Kidney (tissue), 14 donors: ENCODE measurements around the gene RCAN1. TPM values are rescaled to one million over a fixed set of nuclear protein-coding genes. Genes with fewer than 3 reads are reported as not detected.

Experiments used
- DNase-seq, 5 donors: peaks; one replicate each; pipeline ENCODE4 v3.0.0-alpha.2; 2013 to 2020
- FAIRE-seq: peaks from 2 replicates; lab custom pipeline; 2012; peaks lifted over from hg19 to GRCh38; lab: Jason Lieb, UNC
- H3K27ac ChIP-seq, 2 donors: one replicate each; pipeline ENCODE4 v1.7.0; 2013; ENCODE audit warnings: low read depth in 2 of 2, low read length in 2 of 2, inconsistent platforms in 1 of 2
- H3K27me3 ChIP-seq: one replicate; pipeline ENCODE4 v1.7.1; 2013; ENCODE audit warnings: low read length, inconsistent platforms; ENCODE audit not compliant: control insufficient read depth, insufficient read depth
- H3K36me3 ChIP-seq, 3 donors: one replicate each; pipeline versions ENCODE4 v1.7.0 to v1.7.1; 2013; ENCODE audit warnings: low read length in 3 of 3, control low read depth in 1 of 3, inconsistent platforms in 1 of 3; ENCODE audit not compliant: insufficient read depth in 3 of 3, control insufficient read depth in 2 of 3
- H3K4me1 ChIP-seq, 3 donors: one replicate each; pipeline versions ENCODE4 v1.7.0 to v1.7.1; 2013; ENCODE audit warnings: low read length in 3 of 3, inconsistent platforms in 1 of 3, low read depth in 1 of 3; ENCODE audit not compliant: control insufficient read depth in 2 of 3, insufficient read depth in 2 of 3
- H3K4me3 ChIP-seq, 3 donors: one replicate each; pipeline versions ENCODE4 v1.7.0 to v1.8.1; 2013; ENCODE audit warnings: low read length in 3 of 3, control low read depth in 1 of 3, inconsistent platforms in 1 of 3
- H3K9ac ChIP-seq, 3 donors: one replicate each; pipeline versions ENCODE4 v1.7.0 to v1.7.1; 2013; ENCODE audit warnings: low read length in 3 of 3, control low read depth in 1 of 3, inconsistent platforms in 1 of 3
- H3K9me3 ChIP-seq, 3 donors: one replicate each; pipeline versions ENCODE4 v1.7.0 to v1.7.1; 2013; ENCODE audit warnings: low read length in 3 of 3, control low read depth in 1 of 3, inconsistent platforms in 1 of 3; ENCODE audit not compliant: control insufficient read depth in 2 of 3, insufficient read depth in 1 of 3
- CTCF ChIP-seq: IDR thresholded peaks from 3 replicates; pipeline ENCODE4 v1.5.1; 2012; ENCODE audit warnings: mild to moderate bottlenecking, moderate library complexity, borderline replicate concordance; ENCODE audit not compliant: insufficient read depth; ENCODE audit errors: extremely low read depth
- intact Hi-C: fragments of 100-400 bp; cut with DNase I; formaldehyde crosslinking; loops from one replicate; pipeline ENCODE4 v1.11.1; 2022
- polyA plus RNA-seq: library from polyadenylated mRNA; stranded (reverse); fragments of 350-450 nt; fragmentation: Illumina TruSeq; extraction: RNeasy Lipid Tissue Mini Kit (QIAGEN cat#74804); gene quantifications from one replicate; pipeline ENCODE4 v1.2.3, GENCODE V29; 2014; ENCODE audit warnings: low read depth, low replicate concordance; ENCODE audit not compliant: insufficient read depth
- total RNA-seq: library from RNA; stranded (reverse); fragmentation: NEBNext Ultra II Directional; extraction: Animal tissue kit (Norgen Biotek cat#: 25700); gene quantifications from one replicate; pipeline ENCODE4 v1.2.1, GENCODE V29; 2021
- donor health status: control.
- donor health status: control.
- donor health status: control.
- donor health status: control.
- donor health status: control.
- donor health status: DM: yes; HTN: yes; CAD: no.
- donor health status: Normal renal cell carcinoma (clear cell type).

The RCAN1 gene
- total and polyA plus RNA-seq, 2 donors from 2014 or later: 31.3 to 55.3 TPM

GRCh38 chr21:34590520-34590919, 24.4 kb downstream of the RCAN1 start:
- Histone ChIP-seq H3K4me1 (peaks cover 0 to 27% (median 17%) of the 10 kb centered on the region in 3 donors), H3K36me3 (no peaks in the 10 kb centered on the region), H3K27ac (no peak overlapping the region), H3K9ac (no peak overlapping the region), H3K4me3 (no peak overlapping the region), H3K9me3 (no peaks in the 10 kb centered on the region), H3K27me3 (no peaks in the 10 kb centered on the region)
- intact Hi-C loops: no loop called here
- no peak for DNase-seq
- no peak for FAIRE-seq
- TF ChIP-seq CTCF: no peak

DNA sequence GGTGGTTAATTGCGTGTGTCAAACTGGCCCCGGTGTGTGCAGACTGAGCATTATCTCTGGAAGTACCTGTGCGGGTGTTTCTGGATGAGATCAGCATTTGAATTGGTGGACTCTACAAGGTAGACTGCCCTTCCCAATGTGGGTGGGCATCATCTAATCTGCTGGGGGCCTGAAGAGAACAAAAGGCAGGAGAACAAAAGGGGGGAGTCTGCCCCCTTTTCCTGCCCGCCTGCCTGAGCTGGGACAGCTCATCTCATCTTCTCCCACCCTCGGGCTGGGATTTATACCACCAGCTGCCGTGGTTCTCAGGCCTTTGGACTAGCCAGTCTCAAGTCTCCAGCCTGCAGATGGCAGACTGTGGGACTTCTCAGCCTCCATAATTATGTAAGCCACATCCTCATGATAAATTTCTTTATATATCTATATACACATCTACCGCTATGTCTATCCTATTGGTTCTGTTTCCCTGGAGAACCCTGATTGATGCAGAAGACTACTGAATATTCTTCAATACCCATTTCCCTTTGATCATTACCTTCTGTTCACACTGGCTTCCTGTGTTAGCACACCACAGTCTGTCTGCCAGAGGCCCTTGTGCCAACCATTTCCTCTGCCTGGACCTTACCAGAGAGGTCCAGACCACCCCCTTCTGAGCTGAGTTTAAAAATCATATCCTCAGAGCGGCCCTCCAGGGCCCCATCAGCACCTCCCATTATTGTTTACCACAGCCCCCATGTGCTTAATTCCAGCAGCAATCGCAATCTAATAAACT, 25.2 kb downstream of the RCAN1 start:
- Histone ChIP-seq H3K36me3 (no peaks in the 10 kb centered on the region), H3K9ac (no peak overlapping the region), H3K9me3 (no peaks in the 10 kb centered on the region), H3K27me3 (no peaks in the 10 kb centered on the region), H3K4me3 (no peak overlapping the region), H3K27ac (no peak overlapping the region), H3K4me1 (peaks cover 0 to 20% (median 11%) of the 10 kb centered on the region in 3 donors)
- intact Hi-C loops: no loop called here
- DNase-seq: no peak
- TF ChIP-seq CTCF: no peak
- no peak for FAIRE-seq

- no peak overlapping the region for H3K27ac ChIP-seq
- intact Hi-C loops: no loop called here
- no peak for FAIRE-seq
Observed at GRCh38 chr21:34583926-34584563, 30.9 kb downstream of the RCAN1 start.

More at GRCh38 chr21:34583926-34584563, 30.9 kb downstream of the RCAN1 start:
- Histone ChIP-seq H3K9me3 (no peaks in the 10 kb centered on the region), H3K4me3 (no peak overlapping the region), H3K27me3 (no peaks in the 10 kb centered on the region), H3K9ac (no peak overlapping the region), H3K36me3 (no peaks in the 10 kb centered on the region), H3K4me1 (no peaks in the 10 kb centered on the region)
- DNase-seq: no peak
- no peak for TF ChIP-seq CTCF
